ENCODE measurements around the gene CCDC24.

Gene CCDC24

GRCh38 chr1:44037154-44037553 is 45.8 kb downstream of the CCDC24 start:
- no peak for DNase-seq (ENCODE audit: low read depth in 2 of 3, low spot score in 2 of 3)

GRCh38 chr1:44038876-44039657 is 47.7 kb downstream of the CCDC24 start:
- DNase-seq (ENCODE audit: low read depth in 2 of 3, low spot score in 2 of 3): no peak

- no peak for DNase-seq (ENCODE audit: low read depth in 2 of 3, low spot score in 2 of 3)
Measured at GRCh38 chr1:44040418-44040817, 49.0 kb downstream of the CCDC24 start.

- DNase-seq (ENCODE audit: low read depth in 2 of 3, low spot score in 2 of 3): no peak
Measured at GRCh38 chr1:44040846-44041245, 49.4 kb downstream of the CCDC24 start.

GRCh38 chr1:44043176-44044070 is 52.0 kb downstream of the CCDC24 start:
- no peak for DNase-seq (ENCODE audit: low read depth in 2 of 3, low spot score in 2 of 3)

GRCh38 chr1:44044071-44044801 is 52.8 kb downstream of the CCDC24 start:
- no peak for DNase-seq (ENCODE audit: low read depth in 2 of 3, low spot score in 2 of 3)

GRCh38 chr1:44045064-44045463 is 53.7 kb downstream of the CCDC24 start:
- DNase-seq (ENCODE audit: low read depth in 2 of 3, low spot score in 2 of 3): no peak

Data from activated CD8-positive, alpha-beta memory T cell treated with anti-CD3 and anti-CD28 coated beads for 48 hours (primary cell).